GM12878 (cell line): ENCODE data around the gene FAM162A. TPM values are rescaled to one million over a fixed set of nuclear protein-coding genes. Genes with fewer than 3 reads are reported as not detected.
A peak's percentile ranks its signal among the peaks of the same experiment; 100 is the strongest.

ENCODE experiments used
- ATF2 ChIP-seq: IDR thresholded peaks from 2 replicates; pipeline ENCODE4 v1.6.1; 2012; ENCODE audit warnings: low read length, inconsistent platforms
- ATF7 ChIP-seq: fragments of 450-650 bp; IDR thresholded peaks from 2 replicates; pipeline ENCODE4 v1.6.1; 2016; ENCODE audit warnings: low read depth, mild to moderate bottlenecking
- BACH1 ChIP-seq: fragments of 450-650 bp; IDR thresholded peaks from 2 replicates; pipeline ENCODE4 v1.6.1; 2017; ENCODE audit warnings: mild to moderate bottlenecking, borderline replicate concordance
- E2F4 ChIP-seq: IDR thresholded peaks from 2 replicates; pipeline ENCODE4 v1.6.1; 2012; ENCODE audit warnings: low read depth, low read length, improper control_type of control experiment
- EZH2 ChIP-seq: IDR thresholded peaks from 2 replicates; pipeline ENCODE4 v1.6.1; 2012; ENCODE audit warnings: low read depth, mild to moderate bottlenecking, control low read depth, inconsistent platforms, low read length, borderline replicate concordance; ENCODE audit not compliant: control insufficient read depth
- HCFC1 ChIP-seq: fragments of 150-350 bp; IDR thresholded peaks from 2 replicates; pipeline ENCODE4 v1.6.1; 2014; ENCODE audit warnings: low read length
- HDAC2 ChIP-seq: fragments of 200-600 bp; sonication (generic); IDR thresholded peaks from 2 replicates; pipeline ENCODE4 v1.6.1; 2017
- IRF4 ChIP-seq: IDR thresholded peaks from 2 replicates; pipeline ENCODE4 v1.6.1; 2011; ENCODE audit warnings: low read depth, low read length
- MAX ChIP-seq: IDR thresholded peaks from 2 replicates; pipeline ENCODE4 v1.6.1; 2012; ENCODE audit warnings: low read depth, low read length, improper control_type of control experiment
- MEF2B ChIP-seq: fragments of 450-650 bp; IDR thresholded peaks from 2 replicates; pipeline ENCODE4 v1.6.1; 2018; ENCODE audit warnings: mild to moderate bottlenecking, moderate library complexity; ENCODE audit not compliant: partially characterized antibody, poor library complexity, severe bottlenecking
- MTA2 ChIP-seq: fragments of 450-650 bp; IDR thresholded peaks from 2 replicates; pipeline ENCODE4 v1.6.1; 2016; ENCODE audit warnings: low read depth, mild to moderate bottlenecking, moderate library complexity
- NBN ChIP-seq: fragments of 450-650 bp; IDR thresholded peaks from 2 replicates; pipeline ENCODE4 v1.6.1; 2016
- NFXL1 ChIP-seq: fragments of 450-650 bp; IDR thresholded peaks from 2 replicates; pipeline ENCODE4 v1.6.1; 2017; ENCODE audit warnings: antibody characterized with exemption, mild to moderate bottlenecking, borderline replicate concordance
- NFYB ChIP-seq: IDR thresholded peaks from 2 replicates; pipeline ENCODE4 v1.6.1; 2011; ENCODE audit warnings: low read depth, mild to moderate bottlenecking, low read length, improper control_type of control experiment, moderate library complexity; ENCODE audit not compliant: insufficient read depth
- RAD21 ChIP-seq: IDR thresholded peaks from 2 replicates; pipeline ENCODE4 v1.6.1; 2011; ENCODE audit warnings: mild to moderate bottlenecking, low read depth, low read length, moderate library complexity; ENCODE audit not compliant: insufficient read depth
- RELA ChIP-seq: fragments of 450-650 bp; IDR thresholded peaks from 2 replicates; pipeline ENCODE4 v1.8.0; 2014; ENCODE audit warnings: borderline replicate concordance; ENCODE audit not compliant: partially characterized antibody
- SIX5 ChIP-seq: IDR thresholded peaks from 2 replicates; pipeline ENCODE4 v1.6.1; 2011; ENCODE audit warnings: mild to moderate bottlenecking, low read depth, low read length, moderate library complexity; ENCODE audit not compliant: severe bottlenecking
- SMAD5 ChIP-seq: IDR thresholded peaks from 2 replicates; pipeline ENCODE4 v1.6.1; 2016; ENCODE audit warnings: antibody characterized with exemption, low read depth
- STAT3 ChIP-seq: IDR thresholded peaks from 2 replicates; pipeline ENCODE4 v1.6.1; 2011; ENCODE audit warnings: low read depth, low read length, improper control_type of control experiment
- SUPT20H ChIP-seq: IDR thresholded peaks from 2 replicates; pipeline ENCODE4 v1.6.1; 2011; ENCODE audit warnings: low read depth, mild to moderate bottlenecking, low read length, moderate library complexity, borderline replicate concordance; ENCODE audit not compliant: control insufficient read depth
- SUZ12 ChIP-seq: fragments of 200-600 bp; sonication (generic); IDR thresholded peaks from one replicate; pipeline ENCODE4 v1.6.1; 2018; ENCODE audit warnings: antibody characterized with exemption, mild to moderate bottlenecking; ENCODE audit not compliant: unreplicated experiment
- TARDBP ChIP-seq: IDR thresholded peaks from 2 replicates; pipeline ENCODE4 v1.6.1; 2016; ENCODE audit warnings: borderline replicate concordance
- TBL1XR1 ChIP-seq: IDR thresholded peaks from 2 replicates; pipeline ENCODE4 v1.6.1; 2012; ENCODE audit warnings: low read depth, low read length, improper control_type of control experiment
- TCF3 ChIP-seq: IDR thresholded peaks from 2 replicates; pipeline ENCODE4 v1.6.1; 2012; ENCODE audit warnings: low read depth, mild to moderate bottlenecking, low read length, borderline replicate concordance; ENCODE audit not compliant: insufficient read depth
- WRNIP1 ChIP-seq: IDR thresholded peaks from 2 replicates; pipeline ENCODE4 v1.6.1; 2011; ENCODE audit warnings: low read depth, low read length, improper control_type of control experiment, borderline replicate concordance
- YY1 ChIP-seq: IDR thresholded peaks from 2 replicates; pipeline ENCODE4 v1.6.1; 2011; ENCODE audit warnings: low read depth, mild to moderate bottlenecking, low read length
- polyA plus RNA-seq, 11 experiments: library from polyadenylated mRNA; depleted of rRNA in 4 of 11; unstranded in 6 of 11; stranded (reverse) in 5 of 11; fragments of >200 nt; fragmentation: Nextera tagmentation in 4 of 11; fragmentation: Illumina TruSeq in 1 of 11; extraction: Ambion mirVana in 4 of 11; extraction: Trizol in 1 of 11; gene quantifications; 1 replicate in 1 of 11; 2 replicates in 10 of 11; pipeline versions ENCODE4 v1.2.1 to v1.2.3, GENCODE V29; 2011 to 2016; ENCODE audit warnings: inconsistent platforms in 2 of 11, missing spikeins in 2 of 11, low read depth in 1 of 11
- total RNA-seq, 4 experiments: library from RNA; depleted of rRNA in 3 of 4; stranded (reverse); fragments of >200 nt in 3 of 4; fragmentation: Illumina TruSeq in 1 of 4; extraction: Trizol in 1 of 4; gene quantifications; 2 replicates each; pipeline versions ENCODE4 v1.2.1 to v1.2.3, GENCODE V29; 2013 to 2021

Gene FAM162A
- total and polyA plus RNA-seq, 10 of the 15 experiments (the other 5 are each of a cell fraction or from before 2014, with no cell fraction given), result 59.2 to 346 (median 149) TPM

GRCh38 chr3:122383771-122384697 lies at the start of gene FAM162A (continued):
- TF ChIP-seq IRF4 (no peak), E2F4 (0 out of 2 replicates have a peak, but pooled peaks have one; percentile 40), RELA (peak; percentile 55), TARDBP (0 out of 2 replicates have a peak, but pooled peaks have one; percentile 32), RAD21 (peak; percentile 38), TCF3 (peak; percentile 46; the same call in 1 of the 2 replicates), ATF7 (peak; percentile 62; the same call in 1 of the 2 replicates), NFXL1 (no peak), MTA2 (peak; percentile 45), BACH1 (peak; percentile 92; the same call in 1 of the 2 replicates), SIX5 (no peak), SMAD5 (no peak; the same call in 1 of the 2 replicates), MEF2B (no peak), WRNIP1 (no peak), YY1 (peak; percentile 91), STAT3 (no peak), EZH2 (no peak), NFYB (no peak), ATF2 (no peak), SUZ12 (no peak), SUPT20H (no peak), HDAC2 (no peak), MAX (peak; percentile 95), HCFC1 (peak; percentile 41), NBN (peak; percentile 86), TBL1XR1 (peak; percentile 3; the same call in 1 of the 2 replicates)
